HG02571 (cell line): ENCODE measurements around the gene DNAH7.

ENCODE experiments used
- ATAC-seq: cut with Tn5 transposase; IDR thresholded peaks from one replicate; pipeline ENCODE4 v1.9.1; 2021; ENCODE audit warnings: mild to moderate bottlenecking, moderate library complexity; ENCODE audit not compliant: unreplicated experiment

DNAH7 gene

DNA sequence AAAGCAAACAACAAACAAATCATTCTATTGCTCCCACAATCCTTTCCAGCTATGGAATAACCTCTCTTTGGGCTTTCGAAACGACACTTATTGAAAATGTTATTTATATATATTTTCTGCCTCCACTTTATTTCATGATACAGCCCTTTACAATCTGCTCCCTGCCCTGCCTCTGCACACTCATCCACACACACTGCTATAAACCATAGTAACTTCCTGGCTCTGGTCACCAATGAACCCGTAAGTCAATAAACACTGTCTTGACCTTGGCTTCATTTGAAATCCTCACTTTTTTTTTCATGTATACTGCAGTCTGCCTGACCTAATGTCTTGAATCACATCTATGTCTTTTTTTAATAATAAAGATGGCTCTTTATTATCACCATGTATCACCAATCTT lies 250.1 kb downstream of the DNAH7 start:
- no peak for ATAC-seq

DNA sequence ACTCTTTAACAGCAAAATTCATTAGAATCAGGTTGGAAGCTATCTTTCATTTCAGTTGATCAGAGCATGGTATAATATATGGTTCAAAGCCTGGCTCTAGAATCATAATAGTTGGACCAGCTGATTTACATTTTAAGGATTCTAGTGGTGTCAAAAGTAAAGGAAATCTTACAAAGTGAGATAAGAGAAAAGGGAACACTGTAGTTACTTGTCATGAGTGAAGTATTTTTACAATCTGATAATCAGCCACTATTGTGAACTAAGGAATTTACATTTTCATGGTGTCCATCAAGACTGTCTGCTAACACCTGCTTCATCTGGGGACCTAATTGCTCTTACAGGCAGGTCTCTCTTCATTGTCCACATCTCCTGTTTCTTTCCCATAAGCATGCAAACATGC lies 250.5 kb downstream of the DNAH7 start:
- no peak for ATAC-seq

DNA sequence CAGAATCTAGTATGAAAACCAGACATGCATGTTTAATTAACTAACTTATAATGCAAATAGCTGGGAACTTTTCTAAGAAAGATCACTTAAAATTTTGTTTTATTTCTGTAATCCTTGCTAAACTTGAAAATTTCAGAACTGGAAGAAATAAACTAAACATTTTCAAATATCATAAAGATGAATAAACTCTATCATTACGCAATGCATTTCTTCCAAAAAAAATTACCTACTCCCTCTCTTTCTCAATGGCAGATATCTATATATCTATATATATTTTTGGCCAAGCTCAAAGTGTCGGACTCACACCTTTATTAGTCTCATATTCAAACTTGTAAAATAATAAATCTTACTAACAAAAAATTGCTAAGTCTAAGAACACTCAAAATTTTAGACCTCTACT lies 253.6 kb downstream of the DNAH7 start:
- no peak for ATAC-seq

DNA sequence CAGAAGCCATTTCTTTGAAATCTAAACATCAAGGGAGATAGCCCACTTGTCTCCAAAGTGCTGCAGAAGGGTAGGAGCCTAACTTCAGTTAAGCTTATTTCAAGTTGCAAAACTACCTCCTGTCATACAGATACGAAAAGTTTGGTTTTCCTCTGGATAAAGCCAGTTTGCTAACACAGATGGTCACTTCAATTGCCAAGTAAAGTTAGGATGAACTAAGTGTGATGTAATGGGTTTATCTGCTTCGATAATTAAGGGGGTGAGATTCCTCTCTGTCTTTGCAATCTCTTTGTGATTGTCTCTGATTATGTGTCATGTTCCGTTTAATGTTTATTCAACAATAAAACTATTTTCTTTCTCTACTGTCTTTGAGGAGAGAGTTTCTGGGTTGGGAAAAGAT lies 255.2 kb downstream of the DNAH7 start:
- no peak for ATAC-seq

DNA sequence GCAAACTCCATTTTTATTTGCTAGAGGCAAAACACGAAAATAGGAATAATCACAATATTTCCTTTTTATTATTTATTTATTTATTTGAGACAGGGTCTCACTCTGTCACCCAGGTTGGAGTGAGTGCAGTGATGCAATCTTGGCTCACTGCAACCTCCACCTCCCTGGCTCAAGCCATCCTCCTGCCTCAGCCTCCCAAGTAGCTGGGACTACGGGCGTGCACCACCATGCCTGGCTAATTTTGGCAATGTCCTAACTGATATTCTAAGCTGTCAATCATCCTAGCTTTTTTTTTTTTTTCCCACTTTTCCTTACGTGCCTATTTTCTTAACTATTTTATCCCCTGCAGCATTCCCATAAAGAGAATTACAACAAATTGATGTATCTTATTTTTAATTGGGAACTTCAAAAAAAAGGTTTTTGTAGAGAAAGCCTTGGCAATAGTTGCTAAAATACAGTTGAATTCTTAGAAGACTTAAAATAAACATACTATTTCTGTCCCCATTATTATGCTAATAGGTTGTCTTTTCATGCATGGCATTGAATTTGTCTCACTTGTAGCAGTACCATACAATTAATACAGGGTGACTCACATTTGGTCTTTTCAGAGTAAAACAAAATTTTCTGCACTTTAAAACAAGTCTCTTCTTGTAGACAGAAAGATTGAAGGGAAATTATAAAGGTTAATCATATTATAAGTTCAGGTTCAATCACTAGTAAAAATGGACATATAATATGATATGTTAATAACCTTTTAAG lies 258.1 kb downstream of the DNAH7 start:
- no peak for ATAC-seq

DNA sequence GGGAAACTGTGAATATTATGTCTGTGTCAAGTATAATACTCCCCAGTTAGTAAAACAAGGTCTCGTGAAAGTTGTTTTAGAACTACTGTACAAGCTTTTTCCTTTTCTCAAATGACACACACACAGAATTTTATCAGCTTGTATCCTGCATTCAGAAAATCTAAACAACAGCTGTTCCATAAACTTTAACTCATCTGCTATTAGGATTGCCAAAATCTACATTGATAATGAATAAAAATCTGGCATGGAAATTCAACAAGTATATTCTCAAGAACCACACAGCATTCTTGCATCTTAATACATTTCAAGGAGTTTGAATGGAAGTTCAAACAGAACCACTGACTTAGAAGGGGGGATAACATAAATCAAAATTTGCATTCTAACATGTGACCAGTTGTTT lies 260.4 kb downstream of the DNAH7 start:
- ATAC-seq: no peak

DNA sequence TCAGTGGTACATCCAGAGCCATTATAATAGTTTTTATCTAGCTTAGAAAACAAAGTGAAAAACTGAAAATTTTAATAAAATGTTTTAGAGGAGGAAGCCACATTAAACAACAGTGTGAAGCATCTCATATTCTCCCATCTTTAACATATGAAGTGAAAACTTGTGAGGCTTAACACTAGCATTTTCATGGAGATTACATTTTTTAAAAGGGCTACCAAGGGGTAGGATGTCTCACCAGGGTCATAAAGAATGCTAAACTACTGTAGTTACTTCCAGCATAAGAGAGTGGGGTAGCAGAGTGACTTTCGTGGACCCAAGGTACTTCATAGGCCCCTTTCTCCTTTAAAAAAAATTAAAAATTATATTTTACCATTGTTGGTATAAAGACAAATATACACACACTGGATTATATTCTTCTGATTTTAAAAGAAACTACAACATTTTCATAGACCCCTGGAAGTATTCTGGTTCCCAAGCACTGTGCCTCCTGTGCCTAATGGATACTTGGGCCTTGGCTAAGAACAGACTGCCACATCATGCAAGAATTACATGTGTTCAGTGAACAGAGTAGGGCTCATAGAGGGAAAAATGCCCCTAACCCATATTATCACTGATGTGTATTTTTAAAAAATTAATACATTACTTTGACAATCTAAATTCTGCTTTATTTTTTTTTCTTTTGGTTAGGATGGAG lies 263.2 kb downstream of the DNAH7 start:
- ATAC-seq: no peak

DNA sequence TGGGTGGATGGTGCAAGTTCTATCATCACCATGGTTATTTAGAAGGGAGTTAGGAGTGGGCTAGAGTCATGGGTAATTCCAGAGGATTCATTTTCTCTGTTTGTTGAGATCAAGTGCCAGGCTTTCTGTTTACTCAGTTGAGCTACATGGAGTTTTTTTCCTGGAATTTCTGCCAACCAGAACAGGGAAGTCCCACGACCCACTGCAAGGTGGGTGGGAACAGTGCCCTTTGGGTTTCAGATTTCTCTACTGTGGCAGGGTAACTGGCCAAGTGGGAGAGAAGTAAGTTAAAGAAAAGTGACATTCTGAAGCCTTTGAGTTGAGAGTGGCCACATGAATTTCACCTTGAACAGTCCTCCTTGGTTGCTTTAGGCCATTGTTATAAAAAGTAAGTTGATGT lies 272.8 kb downstream of the DNAH7 start:
- ATAC-seq: no peak

DNA sequence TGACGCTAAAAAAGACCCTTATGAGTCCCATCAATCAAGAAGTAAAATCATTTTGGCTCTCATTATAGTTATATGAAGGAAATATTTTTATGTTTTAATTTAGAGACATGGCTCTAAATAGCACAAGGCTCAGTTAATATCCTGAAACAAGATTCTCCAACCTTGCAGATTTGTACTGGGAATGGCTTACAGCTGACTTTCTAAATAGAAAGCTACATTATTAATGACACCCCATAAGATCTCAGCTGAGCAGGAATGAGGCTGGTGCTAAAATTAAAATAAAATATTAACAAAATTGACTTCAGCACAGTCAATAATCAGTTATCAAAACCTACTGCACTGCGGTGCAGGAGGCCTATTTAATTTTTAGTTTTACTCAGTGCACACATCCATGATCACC lies 274.8 kb downstream of the DNAH7 start:
- ATAC-seq: no peak

DNA sequence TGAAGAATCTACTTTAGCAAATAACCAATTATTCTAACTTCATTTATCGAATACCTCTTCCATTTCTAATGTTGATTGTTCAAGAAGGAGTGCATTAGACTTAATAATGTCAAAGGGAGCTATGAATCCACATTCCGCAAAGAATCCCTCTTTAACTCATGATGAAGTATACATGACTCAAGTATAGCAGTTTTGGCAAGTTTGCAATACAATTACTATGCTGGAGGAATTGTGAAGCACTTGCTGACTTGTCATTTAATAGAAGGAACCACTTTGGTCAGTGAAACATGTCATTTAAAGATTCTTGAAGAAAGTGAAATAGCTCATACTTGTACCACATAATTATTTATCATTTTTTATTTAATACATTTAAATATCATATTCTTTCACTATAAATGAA lies 286.5 kb downstream of the DNAH7 start:
- ATAC-seq: no peak

DNA sequence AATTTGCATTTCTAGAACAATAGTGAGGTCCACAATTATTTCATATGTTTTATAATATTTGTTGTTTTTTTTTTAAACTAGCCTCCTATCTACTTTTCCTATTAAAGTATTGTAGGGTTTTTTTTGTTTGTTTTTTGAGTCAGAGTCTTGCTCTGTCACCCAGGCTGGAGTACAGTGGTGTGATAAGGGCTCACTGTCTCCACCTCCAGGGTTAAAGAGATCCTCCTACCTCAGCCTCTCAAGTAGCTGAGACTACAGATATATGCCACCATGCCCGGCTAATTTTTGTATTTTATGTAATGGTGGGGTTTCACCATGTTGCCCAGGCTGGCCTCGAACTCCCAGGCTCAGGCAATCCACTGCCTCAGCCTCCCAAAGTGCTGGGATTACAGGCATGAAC lies 289.1 kb downstream of the DNAH7 start:
- ATAC-seq: no peak

DNA sequence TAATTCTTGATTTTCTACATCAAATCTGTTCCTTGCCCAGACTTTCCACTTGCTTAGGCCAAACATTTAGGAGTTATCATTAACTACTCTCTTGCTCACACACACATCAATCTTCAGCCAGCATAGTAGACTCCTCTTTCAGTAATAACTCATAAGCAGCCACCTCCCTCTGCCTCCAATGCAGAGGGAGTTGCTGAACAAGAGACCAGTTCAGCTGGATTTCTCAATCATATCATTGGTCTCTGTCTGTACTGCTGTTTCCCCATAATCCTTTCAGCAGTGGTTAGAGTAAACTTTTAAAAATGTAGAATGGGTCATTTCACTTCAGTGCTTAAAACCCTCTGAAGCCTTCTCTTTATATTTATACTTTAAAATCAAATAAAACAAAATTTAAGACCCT lies 298.7 kb downstream of the DNAH7 start:
- no peak for ATAC-seq

DNA sequence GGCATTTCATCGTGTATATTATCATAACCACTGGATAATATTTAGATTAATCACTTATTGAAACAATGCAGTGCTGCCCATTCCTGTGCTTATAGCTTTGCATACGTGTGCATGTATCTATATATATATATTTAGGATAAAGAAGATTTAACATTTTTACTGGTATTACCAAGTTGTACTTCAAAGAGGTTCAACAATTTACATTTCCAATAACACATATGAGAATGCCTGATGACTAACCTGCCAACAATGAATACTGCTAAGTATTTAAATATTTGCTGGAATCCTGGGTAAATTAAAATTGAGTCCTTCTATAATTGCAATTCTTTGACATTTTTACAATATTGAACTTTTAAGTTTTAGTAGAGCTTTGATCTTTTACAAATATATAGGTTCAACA lies 300.2 kb downstream of the DNAH7 start:
- ATAC-seq: no peak

DNA sequence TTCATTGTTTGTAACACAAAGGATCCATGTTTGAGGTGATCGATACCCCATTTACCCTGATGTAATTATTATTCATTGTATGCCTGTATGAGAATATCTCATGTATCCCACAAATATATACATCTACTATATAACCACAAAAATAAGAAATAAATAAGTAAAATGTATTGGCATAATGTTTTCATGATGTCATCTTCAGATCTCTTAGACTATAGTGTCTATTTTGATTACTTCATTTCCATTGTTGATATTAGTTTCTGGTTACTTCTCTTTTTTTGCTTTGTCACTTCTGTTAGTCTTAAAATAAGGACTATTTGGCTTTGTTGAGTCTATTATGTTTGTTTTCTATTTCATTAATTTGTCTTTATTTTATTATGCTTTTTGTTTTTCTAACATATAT lies 301.9 kb downstream of the DNAH7 start:
- ATAC-seq: no peak

DNA sequence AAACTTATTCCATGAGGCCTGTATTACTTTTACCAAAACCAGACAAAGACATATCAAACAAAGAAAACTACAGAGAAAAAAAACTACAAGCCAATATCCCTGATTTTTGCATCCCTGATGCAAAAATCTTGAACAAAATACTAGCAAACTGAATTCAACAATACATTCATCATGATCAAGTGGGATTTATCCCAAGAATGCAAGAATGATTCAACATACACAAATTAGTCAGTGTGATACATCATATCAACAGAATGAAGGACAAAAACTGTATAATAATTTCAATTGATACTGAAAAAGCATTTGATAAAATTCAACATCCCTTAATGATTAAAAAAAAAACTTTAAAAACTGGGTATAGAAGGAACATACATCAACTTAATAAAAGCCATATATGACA lies 304.8 kb downstream of the DNAH7 start:
- ATAC-seq: no peak

DNA sequence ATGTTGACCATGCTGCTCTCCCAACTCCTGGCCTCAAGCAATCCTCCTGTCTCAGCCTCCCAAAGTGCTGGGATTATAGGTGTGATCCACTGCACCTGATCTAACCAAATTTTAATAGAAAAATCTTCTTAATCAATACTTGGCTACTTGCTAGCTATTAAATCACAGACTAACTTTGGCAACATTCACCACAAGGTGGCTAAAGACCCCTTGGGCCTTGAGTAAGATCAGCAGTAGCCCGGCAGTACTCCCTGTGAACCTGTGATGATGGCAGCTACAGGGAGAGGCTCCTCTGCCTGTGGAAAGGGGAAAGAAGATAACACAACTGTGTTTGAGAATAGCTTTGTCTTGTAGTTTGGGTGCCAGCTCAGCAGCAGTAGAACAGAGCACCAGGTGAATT lies 308.8 kb downstream of the DNAH7 start:
- ATAC-seq: no peak

DNA sequence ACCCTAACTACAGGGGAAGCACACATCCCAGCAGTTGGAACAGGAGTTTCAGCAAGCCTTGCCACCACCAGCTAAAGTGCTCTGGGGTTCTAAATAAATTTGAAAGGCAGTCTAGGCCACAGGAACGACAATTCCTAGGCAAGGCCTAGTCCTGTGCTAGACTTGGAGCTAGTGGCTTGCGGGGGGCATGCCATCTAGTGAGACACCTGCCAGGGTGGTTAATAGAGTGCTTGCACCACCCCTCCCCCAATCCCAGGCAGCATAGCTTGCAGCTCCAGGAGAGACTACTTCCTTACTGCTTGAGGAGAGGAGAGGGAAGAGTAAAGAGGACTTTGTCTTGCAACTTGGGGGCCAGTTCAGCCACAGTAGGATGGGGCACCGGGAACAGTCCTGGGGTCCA lies 309.8 kb downstream of the DNAH7 start:
- no peak for ATAC-seq

DNA sequence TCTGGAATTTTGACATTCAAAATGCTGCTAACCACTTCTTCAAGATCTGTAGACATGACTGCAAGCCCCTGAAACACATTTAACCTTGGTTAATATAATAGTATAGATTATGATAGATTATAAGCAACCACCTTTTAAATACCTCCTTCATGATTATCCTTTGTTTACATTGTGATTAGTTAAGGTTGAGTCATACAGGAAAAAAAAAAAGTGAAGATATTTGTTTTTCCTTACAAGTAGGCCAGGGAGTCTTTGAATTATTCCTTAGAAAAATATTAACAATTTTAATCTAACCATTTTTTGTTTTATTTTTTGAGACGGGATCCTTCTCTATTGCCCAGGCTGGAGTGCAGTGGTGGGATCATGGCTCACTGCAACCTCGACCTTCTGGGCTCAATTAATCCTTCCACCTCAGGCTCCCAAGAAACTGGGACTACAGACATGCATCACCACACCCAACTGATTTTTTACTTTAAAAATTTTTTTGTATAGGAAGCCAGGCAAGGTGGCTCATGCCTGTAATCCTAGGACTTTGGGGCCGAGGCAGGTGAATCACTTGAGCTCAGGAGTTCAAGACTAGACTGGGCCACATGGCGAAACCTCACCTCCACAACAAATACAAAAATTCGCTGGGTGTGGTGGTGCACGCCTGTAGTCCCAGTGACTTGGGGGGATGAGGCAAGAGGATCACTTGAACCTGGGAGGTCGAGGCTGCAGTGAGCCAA lies 312.3 kb downstream of the DNAH7 start:
- ATAC-seq: no peak

DNA sequence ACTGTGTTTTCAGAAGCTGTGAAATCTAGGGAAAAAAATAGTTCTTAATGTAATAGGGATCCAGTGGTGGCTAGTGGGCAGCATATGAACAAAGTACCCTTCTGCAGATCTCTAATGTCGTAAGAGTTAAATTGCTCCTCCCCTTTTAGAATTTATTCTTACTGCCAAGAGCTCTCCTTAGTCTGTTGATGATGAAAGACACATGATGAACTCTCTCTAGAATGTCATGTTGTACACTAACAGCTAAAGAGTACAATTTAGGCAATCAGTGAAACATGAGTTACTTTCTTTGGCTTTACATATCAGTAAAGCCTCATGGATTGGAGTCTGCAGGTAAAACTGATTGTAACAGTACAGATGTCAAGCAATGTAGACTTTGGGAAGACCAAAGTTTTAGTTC lies 327.4 kb downstream of the DNAH7 start:
- ATAC-seq: no peak

DNA sequence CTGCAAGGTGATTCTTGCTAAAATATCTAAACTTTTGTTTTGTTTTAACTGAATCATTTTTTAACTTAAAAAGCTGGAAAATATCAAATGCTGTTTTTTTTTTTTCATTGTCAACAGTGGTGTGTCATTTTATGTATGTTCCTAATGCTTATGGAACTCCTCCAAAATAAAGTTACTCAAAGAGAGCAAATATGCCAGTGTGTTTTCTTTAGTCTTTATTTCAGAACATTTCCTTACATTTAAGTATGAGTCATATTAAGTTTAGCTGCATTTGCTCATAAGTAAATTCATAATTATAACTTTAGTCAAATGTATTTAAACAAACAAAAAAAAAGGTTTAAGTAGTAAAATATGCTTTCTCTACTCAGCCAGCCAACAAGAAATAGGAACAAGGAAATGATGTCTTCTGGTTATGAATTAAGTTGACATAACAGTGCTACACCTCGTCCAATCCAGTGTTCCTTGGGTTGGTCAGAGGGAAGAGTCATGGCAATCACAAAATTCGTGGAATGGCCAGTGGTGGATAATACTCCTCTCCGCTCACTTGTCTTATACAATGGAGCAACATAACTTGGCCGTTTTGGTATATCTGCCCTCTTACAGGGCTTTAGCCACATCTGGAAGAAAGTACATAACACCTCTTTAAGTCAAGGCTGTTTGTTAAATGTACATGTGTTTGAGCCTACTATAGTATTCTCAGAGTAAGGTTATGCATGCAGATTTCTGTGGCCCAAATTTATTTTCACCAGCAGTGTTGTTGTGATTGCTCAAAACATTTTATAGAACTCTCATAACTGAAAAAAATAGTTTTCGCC lies 330.9 kb downstream of the DNAH7 start:
- ATAC-seq: no peak

DNA sequence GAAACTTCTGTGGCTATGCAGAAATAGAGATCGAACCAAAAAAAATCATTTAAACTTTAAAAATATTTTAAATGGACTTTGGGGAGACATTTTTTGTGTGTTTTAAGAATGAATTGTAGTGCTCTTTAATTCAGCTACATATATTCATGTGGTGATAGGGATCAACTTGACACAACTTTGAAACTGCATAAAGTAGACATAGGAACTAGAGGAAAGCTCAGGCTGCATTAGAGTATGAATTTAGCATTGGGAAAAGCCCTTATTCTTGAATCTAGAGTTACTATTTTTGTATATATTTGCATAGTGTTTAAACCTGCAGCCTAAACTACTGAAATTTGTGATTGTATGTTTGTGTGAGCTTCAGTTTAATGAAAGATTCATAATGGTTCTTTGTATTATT lies 333.3 kb downstream of the DNAH7 start:
- no peak for ATAC-seq
